HUDEP-2 (cell line): ENCODE results near the gene MPP3.
"Not testable (repeated sequence)": the region's sequence is repeated elsewhere in the genome, so short reads cannot be mapped to it uniquely, and the experiment has no call there.

Experiments
- DNase-seq, 76 experiments: peaks; one replicate each; lab custom pipeline; 2025; ENCODE audit not compliant: unreplicated experiment in 76 of 76; lab: John Stamatoyannopoulos, UW

Gene MPP3

DNA sequence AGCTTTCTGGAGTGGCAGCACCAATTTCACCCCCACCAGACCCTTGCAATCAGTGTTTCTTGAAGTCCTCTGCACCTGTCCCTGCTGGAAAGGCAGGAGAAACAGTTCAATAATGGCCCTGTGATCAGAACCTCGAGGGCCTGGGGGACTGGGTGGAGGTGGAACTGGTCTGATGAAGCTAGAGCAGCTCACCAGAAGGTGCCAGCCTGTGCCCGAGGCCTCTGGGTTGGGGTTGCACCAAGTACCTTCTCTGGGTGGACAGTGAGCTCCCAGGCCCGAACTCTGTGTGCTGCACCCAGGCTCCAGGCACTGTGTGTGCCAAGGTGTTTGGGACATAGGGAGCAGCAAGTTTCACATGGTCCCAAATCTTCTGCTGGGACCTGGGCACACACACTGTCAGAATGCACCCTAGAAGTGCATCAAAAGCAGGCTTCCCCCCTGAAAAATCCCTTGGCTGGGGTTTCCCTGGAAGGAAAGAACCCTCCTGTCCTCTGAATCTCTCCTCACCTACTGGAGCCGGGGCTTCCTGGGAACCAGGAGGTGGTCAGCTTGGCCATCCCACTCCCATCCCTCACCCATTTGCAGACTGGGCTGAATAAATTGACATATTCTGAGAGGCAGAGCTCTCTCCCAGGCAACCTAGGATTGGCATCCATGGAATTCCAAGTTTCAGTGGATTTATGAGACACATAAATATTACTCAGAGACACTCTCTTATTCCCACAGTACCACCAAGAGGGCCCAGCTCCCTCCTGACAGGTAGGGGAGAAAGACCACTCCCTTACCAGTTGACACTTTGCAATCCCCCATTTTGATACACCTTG, 31.4 kb upstream of the MPP3 start:
- no peak for DNase-seq

DNA sequence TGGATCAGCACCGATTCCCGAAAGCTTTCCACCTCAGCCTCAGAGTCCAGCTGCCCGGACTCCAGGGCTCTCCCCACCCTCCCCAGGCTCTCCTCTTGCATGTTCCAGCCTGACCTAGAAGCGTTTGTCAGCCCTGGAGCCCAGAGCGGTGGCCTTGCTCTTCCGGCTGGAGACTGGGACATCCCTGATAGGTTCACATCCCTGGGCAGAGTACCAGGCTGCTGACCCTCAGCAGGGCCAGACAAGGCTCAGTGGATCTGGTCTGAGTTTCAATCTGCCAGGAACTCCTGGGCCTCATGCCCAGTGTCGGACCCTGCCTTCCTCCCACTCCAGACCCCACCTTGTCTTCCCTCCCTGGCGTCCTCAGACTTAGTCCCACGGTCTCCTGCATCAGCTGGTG, 29.0 kb upstream of the MPP3 start:
- no peak for DNase-seq

- no peak for DNase-seq
Measured at GRCh38 chr17:43860927-43861622, 28.1 kb upstream of the MPP3 start.

- no peak for DNase-seq
Measured at GRCh38 chr17:43860077-43860725, 27.3 kb upstream of the MPP3 start.

DNA sequence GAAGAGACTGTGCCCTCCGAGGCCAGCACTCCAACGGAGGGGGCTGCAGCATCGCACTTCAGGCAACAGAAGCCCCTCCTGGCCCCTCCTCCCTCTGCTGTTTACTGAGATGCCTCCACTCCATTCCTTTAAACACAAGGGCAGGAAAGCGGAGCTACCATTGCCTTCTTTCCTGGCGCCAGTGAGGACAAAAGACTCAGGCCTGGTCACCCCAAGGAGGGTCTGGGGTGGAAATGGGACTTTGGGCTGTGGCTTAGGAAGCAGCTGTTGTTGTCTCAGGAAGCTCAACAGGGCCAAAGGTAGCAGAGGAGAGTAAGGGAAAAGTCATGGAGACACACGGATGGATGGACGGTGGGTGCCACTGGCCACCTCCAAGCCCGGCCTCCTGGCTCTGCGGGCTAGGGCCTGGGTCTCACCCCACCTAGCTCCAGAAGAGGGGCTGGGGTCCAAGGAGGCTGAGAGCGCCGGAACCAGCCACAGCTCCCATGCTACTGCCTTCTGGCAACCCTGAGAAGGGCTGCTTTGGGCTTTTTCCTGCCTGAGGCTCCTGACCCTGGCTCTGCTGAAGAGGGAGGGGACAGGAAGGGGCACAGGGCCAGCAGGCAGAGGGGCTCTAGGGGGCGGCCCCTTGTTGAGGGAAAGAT, 25.1 kb upstream of the MPP3 start:
- no peak for DNase-seq

DNA sequence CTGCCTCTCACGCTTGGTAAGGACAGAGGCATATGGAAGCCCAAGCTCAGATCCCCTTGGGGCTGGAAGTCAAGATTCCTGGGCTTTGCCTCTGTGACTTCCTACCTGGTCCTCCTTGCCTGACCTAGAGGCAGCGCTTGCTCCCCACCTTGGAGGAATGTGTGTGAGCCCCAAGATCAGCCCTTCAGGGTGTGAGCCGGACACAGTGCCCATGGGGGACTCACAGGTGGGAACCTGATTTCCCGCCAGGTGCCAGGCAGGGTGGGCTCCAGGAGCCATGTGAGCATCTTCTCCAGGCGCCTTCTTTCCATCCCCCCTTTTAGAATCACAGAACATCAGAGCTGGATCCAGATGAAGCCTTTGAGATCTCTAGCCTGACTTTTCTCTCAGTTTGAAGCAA, 24.2 kb upstream of the MPP3 start:
- no peak for DNase-seq

DNA sequence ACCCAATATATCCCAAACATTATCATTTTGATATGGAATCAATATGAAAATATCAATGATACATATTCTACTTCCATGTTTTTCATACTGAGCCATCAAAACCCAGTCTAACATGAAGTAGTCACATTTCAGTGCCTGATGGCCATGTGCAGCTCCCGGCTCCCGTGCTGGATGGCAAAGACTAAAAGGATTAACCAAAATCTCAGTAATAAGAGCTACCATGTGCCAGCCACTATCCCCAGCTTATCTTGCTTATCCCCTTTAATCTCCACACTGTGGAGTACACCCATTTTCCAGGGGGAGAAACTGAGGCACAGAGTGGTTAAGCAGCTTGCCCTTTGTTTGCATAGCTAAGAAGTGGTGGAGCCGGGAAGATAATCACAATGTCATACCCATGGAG, 23.2 kb upstream of the MPP3 start:
- no peak for DNase-seq

GRCh38 chr17:43855061-43855460, 22.1 kb upstream of the MPP3 start:
- DNase-seq = no peak

GRCh38 chr17:43854498-43854897, 21.6 kb upstream of the MPP3 start:
- no peak for DNase-seq

- DNase-seq = no peak
Measured at GRCh38 chr17:43853546-43853945, 20.6 kb upstream of the MPP3 start.

DNA sequence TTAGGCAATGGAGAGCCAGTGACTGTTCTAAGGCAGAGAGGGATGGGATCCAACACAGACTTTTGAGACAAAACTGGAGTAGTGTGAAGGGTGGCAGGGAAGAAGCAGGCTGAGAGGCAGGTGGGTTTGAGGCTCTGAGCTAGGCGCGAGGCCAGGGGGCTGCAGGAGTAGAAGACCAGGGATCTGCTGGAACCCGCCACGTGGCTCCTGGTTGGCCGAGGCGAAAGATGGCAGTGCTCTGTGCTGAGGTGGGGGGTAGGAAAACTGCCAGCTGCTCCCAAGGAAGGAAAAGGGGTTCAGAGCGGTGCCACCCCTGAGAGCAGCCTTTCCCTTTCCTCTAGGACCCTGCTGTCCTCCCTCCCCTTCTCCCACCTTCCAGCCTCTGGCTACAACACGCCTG, 19.6 kb upstream of the MPP3 start:
- no peak for DNase-seq

DNA sequence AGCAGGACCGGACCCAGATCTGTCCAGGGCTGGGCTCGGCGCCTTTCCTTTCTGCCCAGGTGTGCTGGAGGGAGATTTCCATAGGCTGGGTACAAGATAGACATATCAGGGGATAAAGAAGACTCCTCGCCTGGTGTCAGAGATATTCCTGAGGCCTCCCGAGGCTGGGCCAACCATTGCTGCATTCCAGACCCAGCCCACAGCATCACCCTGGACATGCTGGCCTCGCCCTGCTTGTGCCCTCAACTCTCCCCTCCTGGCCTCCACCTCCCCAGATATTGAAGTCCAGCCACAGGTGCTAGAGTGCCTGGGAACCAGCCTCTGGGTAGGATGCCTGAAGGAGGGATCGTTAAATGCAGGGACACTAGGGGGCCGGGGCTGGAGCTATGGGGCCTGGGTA, 16.2 kb upstream of the MPP3 start:
- DNase-seq = no peak

GRCh38 chr17:43848601-43849000, 15.7 kb upstream of the MPP3 start:
- no peak for DNase-seq

DNA sequence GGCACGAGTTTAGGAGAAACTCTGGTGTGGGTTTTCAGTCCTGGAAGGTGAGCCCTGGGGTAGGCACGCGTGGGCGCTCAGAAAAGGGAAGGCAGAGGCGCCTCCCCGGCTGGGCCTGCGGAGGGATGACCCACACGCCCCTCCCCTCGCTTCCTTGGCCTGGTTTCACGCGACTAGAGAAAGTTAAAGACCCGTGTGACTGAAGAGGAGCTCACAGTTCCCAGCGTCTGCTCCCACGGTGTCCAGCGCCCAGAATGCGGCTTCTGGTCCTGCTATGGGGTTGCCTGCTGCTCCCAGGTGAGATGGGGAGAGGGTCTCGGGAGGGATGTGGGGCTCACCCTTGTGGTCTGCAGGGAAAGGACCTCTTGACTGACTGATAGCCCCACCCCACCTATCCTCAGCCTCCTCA, 14.0 kb upstream of the MPP3 start, which contains the start of gene CD300LG:
CD300LG (plus strand) TSS at position 214 of the 409 bp plus-strand sequence; CDS start at position 255, 41 bp downstream.
- no peak for DNase-seq

GRCh38 chr17:43846221-43846712, 13.3 kb upstream of the MPP3 start:
- DNase-seq = peak in 64 of 76 experiments; percentile 6 to 84 (median 56)

- DNase-seq = no peak
Measured at GRCh38 chr17:43845766-43846165, 12.8 kb upstream of the MPP3 start.

DNA sequence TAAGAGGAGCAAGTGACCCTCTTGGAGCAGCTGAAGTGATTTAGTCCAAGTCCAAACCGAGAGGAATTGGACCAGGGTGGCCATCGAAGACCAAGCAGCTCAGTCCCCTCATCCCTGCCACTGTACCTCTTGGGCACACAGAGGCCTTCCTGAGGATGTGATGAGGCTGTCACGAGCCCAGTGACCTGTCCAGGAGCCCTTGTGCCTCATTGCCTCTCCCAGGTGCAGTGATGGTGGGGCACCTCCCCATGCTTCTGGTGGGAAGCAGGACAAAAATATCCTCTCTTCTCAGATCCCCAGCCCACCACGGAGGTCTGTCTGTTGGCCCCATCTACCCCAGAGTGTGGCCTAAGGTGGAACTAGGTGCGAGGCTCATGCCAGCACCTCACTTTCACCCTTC, 11.3 kb upstream of the MPP3 start:
- DNase-seq = no peak

DNA sequence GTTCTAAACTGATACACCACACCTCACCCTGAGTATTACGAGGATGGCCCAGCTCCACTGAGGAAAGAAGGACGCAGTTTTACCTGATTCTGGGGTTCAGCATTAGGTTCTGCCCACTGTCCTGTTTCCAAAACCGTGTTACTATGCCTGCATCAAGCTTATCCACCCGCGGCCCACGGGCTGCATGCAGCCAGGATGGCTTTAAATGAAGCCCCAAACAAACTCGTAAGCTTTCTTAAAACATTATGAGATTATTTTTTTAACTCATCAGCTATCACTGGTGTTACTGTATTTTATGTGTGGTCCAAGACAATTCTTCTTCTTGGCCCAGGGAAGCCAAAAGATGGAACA, 10.0 kb upstream of the MPP3 start:
- no peak for DNase-seq

DNA sequence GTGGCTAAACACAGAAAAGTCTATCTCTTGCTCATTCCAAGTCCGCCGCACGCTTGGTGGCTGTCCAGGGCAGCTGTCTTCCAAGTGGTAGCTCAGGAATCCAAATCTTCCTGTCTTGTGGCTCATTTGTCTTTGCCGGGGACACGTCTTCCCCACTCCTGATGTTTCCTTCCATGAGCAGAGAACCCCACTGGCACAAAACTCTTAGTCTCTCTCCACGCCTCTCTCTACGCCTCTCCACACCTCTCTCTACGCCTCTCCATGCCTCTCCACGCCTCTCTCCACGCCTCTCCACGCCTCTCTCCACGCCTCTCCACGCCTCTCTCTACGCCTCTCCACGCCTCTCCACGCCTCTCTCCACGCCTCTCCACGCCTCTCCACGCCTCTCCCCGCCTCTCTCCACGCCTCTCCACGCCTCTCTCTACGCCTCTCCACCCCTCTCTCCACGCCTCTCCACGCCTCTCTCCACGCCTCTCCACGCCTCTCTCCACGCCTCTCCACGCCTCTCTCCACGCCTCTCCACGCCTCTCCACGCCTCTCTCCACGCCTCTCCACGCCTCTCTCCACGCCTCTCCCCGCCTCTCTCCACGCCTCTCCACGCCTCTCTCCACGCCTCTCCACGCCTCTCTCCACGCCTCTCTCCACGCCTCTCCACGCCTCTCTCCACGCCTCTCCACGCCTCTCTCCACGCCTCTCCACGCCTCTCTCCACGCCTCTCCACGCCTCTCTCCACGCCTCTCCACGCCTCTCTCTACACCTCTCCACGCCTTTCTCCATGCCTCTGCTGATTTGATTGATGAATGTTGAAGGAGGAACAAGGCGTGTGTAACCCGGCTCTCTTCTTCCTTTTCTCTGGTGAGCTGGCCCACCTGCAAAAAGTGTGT, 9.4 kb upstream of the MPP3 start:
- DNase-seq = not testable (repeated sequence)

GRCh38 chr17:43841282-43841681, 8.3 kb upstream of the MPP3 start:
- DNase-seq = no peak
